HepG2 (cell line): ENCODE measurements around the gene PIP5K1A. TPM values are rescaled to one million over a fixed set of nuclear protein-coding genes. Genes with fewer than 3 reads are reported as not detected.

Source experiments
- ETV5 ChIP-seq: IDR thresholded peaks from 2 replicates; pipeline ENCODE4 v1.6.1; 2018; ENCODE audit warnings: missing biosample characterization, missing genetic modification reagents, inconsistent platforms, borderline replicate concordance
- GPBP1L1 ChIP-seq: sonication (generic); formaldehyde crosslinking; IDR thresholded peaks from 2 replicates; pipeline ENCODE4 v1.5.0; 2020; ENCODE audit warnings: mild to moderate bottlenecking, missing genetic modification reagents
- HIVEP1 ChIP-seq: sonication (generic); formaldehyde crosslinking; IDR thresholded peaks from 2 replicates; pipeline ENCODE4 v1.4.0; 2020; ENCODE audit warnings: mild to moderate bottlenecking, missing genetic modification reagents
- HOXA9 ChIP-seq: sonication (generic); formaldehyde crosslinking; IDR thresholded peaks from 2 replicates; pipeline ENCODE4 v1.8.1; 2022; ENCODE audit warnings: missing genetic modification reagents, mild to moderate bottlenecking, moderate library complexity, borderline replicate concordance
- MLX ChIP-seq: IDR thresholded peaks from 2 replicates; pipeline ENCODE4 v1.6.1; 2016
- PATZ1 ChIP-seq: sonication (generic); formaldehyde crosslinking; IDR thresholded peaks from 2 replicates; pipeline ENCODE4 v1.4.0; 2020; ENCODE audit warnings: missing genetic modification reagents
- PREB ChIP-seq: sonication (generic); formaldehyde crosslinking; IDR thresholded peaks from 2 replicates; pipeline ENCODE4 v1.4.0; 2020; ENCODE audit warnings: missing genetic modification reagents
- RARG ChIP-seq: sonication (generic); formaldehyde crosslinking; IDR thresholded peaks from 2 replicates; pipeline ENCODE4 v1.4.0; 2020; ENCODE audit warnings: low read depth, mild to moderate bottlenecking, missing genetic modification reagents
- RFXAP ChIP-seq: sonication (generic); formaldehyde crosslinking; IDR thresholded peaks from 2 replicates; pipeline ENCODE4 v1.4.0; 2020; ENCODE audit warnings: missing genetic modification reagents, borderline replicate concordance
- TMF1 ChIP-seq: sonication (generic); formaldehyde crosslinking; IDR thresholded peaks from 2 replicates; pipeline ENCODE4 v1.8.1; 2022; ENCODE audit warnings: low read depth, missing genetic modification reagents
- WIZ ChIP-seq: sonication (generic); formaldehyde crosslinking; IDR thresholded peaks from 2 replicates; pipeline ENCODE4 v1.5.1; 2020; ENCODE audit warnings: mild to moderate bottlenecking, missing genetic modification reagents
- ZFYVE20 ChIP-seq: sonication (generic); formaldehyde crosslinking; IDR thresholded peaks from 2 replicates; pipeline ENCODE4 v1.8.0; 2023; ENCODE audit warnings: low read depth, mild to moderate bottlenecking, moderate library complexity, missing genetic modification reagents, borderline replicate concordance
- ZNF33B ChIP-seq: sonication (generic); formaldehyde crosslinking; IDR thresholded peaks from 2 replicates; pipeline ENCODE4 v1.5.1; 2020; ENCODE audit warnings: mild to moderate bottlenecking, missing genetic modification reagents
- ZNF460 ChIP-seq: sonication (generic); formaldehyde crosslinking; IDR thresholded peaks from 2 replicates; pipeline ENCODE4 v1.5.1; 2020; ENCODE audit warnings: missing genetic modification reagents, mild to moderate bottlenecking, borderline replicate concordance
- ZNF567 ChIP-seq: sonication (generic); formaldehyde crosslinking; IDR thresholded peaks from 2 replicates; pipeline ENCODE4 v1.8.1; 2023; ENCODE audit warnings: mild to moderate bottlenecking, missing genetic modification reagents, borderline replicate concordance
- ZNF670 ChIP-seq: sonication (generic); formaldehyde crosslinking; IDR thresholded peaks from 2 replicates; pipeline ENCODE4 v1.8.0; 2022; ENCODE audit warnings: mild to moderate bottlenecking, missing genetic modification reagents, borderline replicate concordance
- ZNF83 ChIP-seq: sonication (generic); formaldehyde crosslinking; IDR thresholded peaks from 2 replicates; pipeline ENCODE4 v1.4.0; 2020; ENCODE audit warnings: missing genetic modification reagents, mild to moderate bottlenecking, borderline replicate concordance
- ZNF839 ChIP-seq: sonication (generic); formaldehyde crosslinking; IDR thresholded peaks from 2 replicates; pipeline ENCODE4 v1.4.0; 2020; ENCODE audit warnings: missing genetic modification reagents, mild to moderate bottlenecking, borderline replicate concordance
- ZSCAN21 ChIP-seq: sonication (generic); formaldehyde crosslinking; IDR thresholded peaks from 2 replicates; pipeline ENCODE4 v1.8.0; 2022; ENCODE audit warnings: mild to moderate bottlenecking, missing genetic modification reagents, moderate library complexity, borderline replicate concordance
- polyA plus RNA-seq, 8 experiments: library from polyadenylated mRNA; depleted of rRNA in 3 of 8; stranded (reverse) in 7 of 8; unstranded in 1 of 8; fragments of >200 nt; fragmentation: Illumina TruSeq in 4 of 8; extraction: Trizol in 4 of 8; gene quantifications; 2 replicates each; pipeline versions ENCODE4 v1.2.1 to v1.2.3, GENCODE V29; 2011 to 2016; ENCODE audit warnings: low read depth in 4 of 8, missing spikeins in 1 of 8, mixed read lengths in 1 of 8; ENCODE audit not compliant: insufficient read depth in 1 of 8
- total RNA-seq, 5 experiments: library from RNA; depleted of rRNA; stranded (reverse); fragments of >200 nt; fragmentation: Illumina TruSeq; extraction: Trizol; gene quantifications; 2 replicates each; pipeline ENCODE4 v1.2.3, GENCODE V29; 2016; ENCODE audit warnings: low read depth in 1 of 5

PIP5K1A gene
- total and polyA plus RNA-seq, 2 of the 13 experiments (the other 11 are each of a cell fraction or from before 2014, with no cell fraction given) = 45.3 to 65.1 TPM

GRCh38 chr1:151281225-151281968 is 83.0 kb downstream of the PIP5K1A start (continued):
- TF ChIP-seq MLX (CRISPR knock-in tag) (0 out of 2 replicates have a peak, but pooled peaks have one; percentile 31), GPBP1L1 (CRISPR knock-in tag) (no peak), ZNF567 (CRISPR knock-in tag) (no peak), ZNF83 (CRISPR knock-in tag) (peak; percentile 46; the same call in 1 of the 2 replicates), ETV5 (peak; percentile 72), HIVEP1 (CRISPR knock-in tag) (no peak), ZNF670 (CRISPR knock-in tag) (no peak), RFXAP (CRISPR knock-in tag) (no peak), PATZ1 (peak; percentile 79; the same call in 1 of the 2 replicates), ZNF460 (no peak), ZNF33B (CRISPR knock-in tag) (no peak), PREB (CRISPR knock-in tag) (no peak), RARG (no peak), ZSCAN21 (CRISPR knock-in tag) (peak; percentile 53; the same call in 1 of the 2 replicates), ZFYVE20 (CRISPR knock-in tag) (no peak), ZNF839 (CRISPR knock-in tag) (no peak; the same call in 1 of the 2 replicates), TMF1 (CRISPR knock-in tag) (no peak; the same call in 1 of the 2 replicates), HOXA9 (CRISPR knock-in tag) (no peak), WIZ (0 out of 2 replicates have a peak, but pooled peaks have one; percentile 65)
